CD14-positive monocyte (primary cell): Measurements from ENCODE around the gene C2CD4D. TPM values are rescaled to one million over a fixed set of nuclear protein-coding genes. Genes with fewer than 3 reads are reported as not detected.
A peak's percentile ranks its signal among the peaks of the same experiment; 100 is the strongest.

Source experiments
- DNase-seq, 3 donors: peaks; one replicate each; pipeline ENCODE4 v3.0.0-alpha.2; 2011 to 2022
- H2AFZ ChIP-seq: 2 replicates; pipeline ENCODE4 v1.6.0; 2012; ENCODE audit warnings: mild to moderate bottlenecking, low read depth, low read length, inconsistent platforms; ENCODE audit not compliant: insufficient read depth, poor library complexity, severe bottlenecking
- H3K27ac ChIP-seq, 2 donors: 1 replicate in 1 of 2; 2 replicates in 1 of 2; pipeline ENCODE4 v1.5.1; 2012 to 2013; ENCODE audit warnings: low read length in 2 of 2, control low read depth in 1 of 2, inconsistent platforms in 1 of 2, low read depth in 1 of 2, mild to moderate bottlenecking in 1 of 2
- H3K27me3 ChIP-seq, 2 donors: one replicate each; pipeline versions ENCODE4 v1.6.0 to v1.6.1; 2011 to 2013; ENCODE audit warnings: low read length in 2 of 2; ENCODE audit not compliant: control insufficient read depth in 2 of 2, insufficient read depth in 2 of 2
- H3K36me3 ChIP-seq, 2 donors: replicated peaks in 1 of 2; 1 replicate in 1 of 2; 2 replicates in 1 of 2; pipeline versions ENCODE4 v1.5.1 to v1.6.1; 2012 to 2013; ENCODE audit warnings: low read length in 2 of 2, control low read depth in 1 of 2, inconsistent platforms in 1 of 2, mild to moderate bottlenecking in 1 of 2; ENCODE audit not compliant: insufficient read depth in 2 of 2, control insufficient read depth in 1 of 2
- H3K4me1 ChIP-seq, 2 donors: 1 replicate in 1 of 2; 2 replicates in 1 of 2; pipeline versions ENCODE4 v1.5.1 to v1.6.1; 2012 to 2013; ENCODE audit warnings: low read length in 2 of 2, control low read depth in 1 of 2, inconsistent platforms in 1 of 2, mild to moderate bottlenecking in 1 of 2, moderate library complexity in 1 of 2; ENCODE audit not compliant: insufficient read depth in 2 of 2, control insufficient read depth in 1 of 2
- H3K4me2 ChIP-seq: replicated peaks from 2 replicates; pipeline ENCODE3; 2012; ENCODE audit warnings: low read length, moderate library complexity, mild to moderate bottlenecking; ENCODE audit not compliant: poor library complexity, severe bottlenecking; ENCODE audit errors: extremely low read depth
- H3K4me3 ChIP-seq, 3 experiments: fragments of 200-600 bp in 1 of 3; sonication (generic) in 1 of 3; replicated peaks in 1 of 3; 1 replicate in 2 of 3; 2 replicates in 1 of 3; pipeline ENCODE4 v1.5.1; 2011 to 2013; ENCODE audit warnings: low read length in 3 of 3, mild to moderate bottlenecking in 3 of 3, control low read depth in 2 of 3, low read depth in 2 of 3, inconsistent platforms in 1 of 3, moderate library complexity in 1 of 3
- H3K79me2 ChIP-seq: 2 replicates; pipeline ENCODE4 v1.6.0; 2012; ENCODE audit warnings: mild to moderate bottlenecking, control low read depth, inconsistent platforms, low read length, moderate library complexity; ENCODE audit not compliant: insufficient read depth
- H3K9ac ChIP-seq: 2 replicates; pipeline ENCODE4 v1.6.0; 2017; ENCODE audit warnings: low read length, mild to moderate bottlenecking; ENCODE audit not compliant: insufficient read depth, poor library complexity, severe bottlenecking
- H3K9me3 ChIP-seq, 2 donors: replicated peaks in 1 of 2; 1 replicate in 1 of 2; 2 replicates in 1 of 2; pipeline versions ENCODE4 v1.5.1 to v1.6.1; 2012 to 2013; ENCODE audit warnings: low read length in 2 of 2, control low read depth in 1 of 2; ENCODE audit not compliant: control insufficient read depth in 1 of 2, insufficient read depth in 1 of 2
- H4K20me1 ChIP-seq: 2 replicates; pipeline ENCODE4 v1.6.0; 2012; ENCODE audit warnings: mild to moderate bottlenecking, low read length, control low read depth, moderate library complexity; ENCODE audit not compliant: insufficient read depth
- H3K27ac Mint-ChIP-seq, 7 donors: one replicate each; pipeline ENCODE4 v1.8.0; 2020; ENCODE audit warnings: mild to moderate bottlenecking in 7 of 7, mixed read lengths in 7 of 7, moderate library complexity in 6 of 7, inconsistent platforms in 2 of 7
- H3K27me3 Mint-ChIP-seq, 3 donors: one replicate each; pipeline ENCODE4 v1.8.0; 2021 to 2022; ENCODE audit warnings: low read depth in 3 of 3, mild to moderate bottlenecking in 3 of 3, mixed read lengths in 3 of 3, moderate library complexity in 3 of 3, inconsistent platforms in 1 of 3
- H3K36me3 Mint-ChIP-seq, 2 donors: one replicate each; pipeline ENCODE4 v1.8.0; 2020; ENCODE audit warnings: mixed read lengths in 2 of 2, inconsistent platforms in 1 of 2, mild to moderate bottlenecking in 1 of 2
- H3K4me1 Mint-ChIP-seq: one replicate; pipeline ENCODE4 v1.8.0; 2020; ENCODE audit warnings: mild to moderate bottlenecking, mixed read lengths
- H3K4me3 Mint-ChIP-seq, 2 donors: one replicate each; pipeline ENCODE4 v1.8.0; 2020; ENCODE audit warnings: mild to moderate bottlenecking in 2 of 2, mixed read lengths in 2 of 2, moderate library complexity in 1 of 2
- H3K9me3 Mint-ChIP-seq, 7 donors: one replicate each; pipeline ENCODE4 v1.8.0; 2020 to 2022; ENCODE audit warnings: mixed read lengths in 7 of 7, mild to moderate bottlenecking in 6 of 7, moderate library complexity in 6 of 7, inconsistent platforms in 2 of 7
- WGBS: methylation state at CpG from one replicate; pipeline ENCODE4 v1.1.5; 2013; ENCODE audit warnings: missing lambda C conversion rate; ENCODE audit not compliant: insufficient coverage; 5-methylcytosine and 5-hydroxymethylcytosine counted together
- intact Hi-C, 2 donors: fragments of 100-400 bp; cut with micrococcal nuclease; formaldehyde crosslinking; loops; one replicate each; pipeline versions ENCODE4 v1.15.0 to v1.15.1; 2023
- polyA plus RNA-seq, 3 donors: library from polyadenylated mRNA; depleted of rRNA in 1 of 3; unstranded in 2 of 3; stranded (reverse) in 1 of 3; fragments of 300-500 nt in 2 of 3; fragments of >200 nt in 1 of 3; fragmentation: Illumina TruSeq in 2 of 3; gene quantifications; 1 replicate in 2 of 3; 2 replicates in 1 of 3; pipeline ENCODE4 v1.2.3, GENCODE V29; 2012 to 2021
- TF ChIP-seq, protein P1 (sequence below): fragments of 200-600 bp; IDR thresholded peaks from one replicate; pipeline ENCODE4 v1.8.0; 2022; ENCODE audit warnings: antibody characterized with exemption, mild to moderate bottlenecking

Gene C2CD4D
- polyA plus RNA-seq, 3 donors = not detected

DNA sequence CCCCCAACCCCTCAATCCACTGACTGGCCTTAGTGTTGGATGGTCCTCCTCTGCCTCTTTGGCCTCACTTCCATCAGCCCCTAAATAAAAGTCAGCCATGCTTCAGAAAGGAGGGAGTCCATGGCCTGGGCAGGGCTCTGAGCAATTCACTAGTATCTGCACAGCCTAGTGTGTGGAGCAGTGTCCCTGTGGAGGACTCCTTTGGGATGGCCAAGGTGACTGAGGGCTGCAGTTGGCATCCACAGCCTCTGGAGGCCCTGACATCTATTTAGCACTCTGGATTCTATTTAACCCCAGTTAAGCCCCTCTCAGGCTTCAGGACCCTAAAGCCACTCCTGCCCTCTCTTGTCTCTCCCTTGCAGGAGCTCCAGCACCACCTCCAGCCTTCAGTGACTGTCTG, 10.3 kb upstream of the C2CD4D start:
- Histone ChIP-seq H3K79me2 (no peaks in the 10 kb centered on the region), H3K9me3 (no peaks in the 10 kb centered on the region), H3K27ac (no peak overlapping the region), H3K9ac (no peak overlapping the region), H3K4me2 (no peak overlapping the region), H3K36me3 (no peaks in the 10 kb centered on the region), H3K27me3 (peaks cover 4 to 35% of the 10 kb centered on the region in 2 donors), H2AFZ (no peak overlapping the region), H3K4me3 (no peak overlapping the region), H3K4me1 (no peaks in the 10 kb centered on the region), H4K20me1 (no peaks in the 10 kb centered on the region)
- Mint-ChIP-seq H3K9me3 (no peaks in the 10 kb centered on the region), H3K4me3 (no peak overlapping the region), H3K27me3 (peaks cover 24 to 39% (median 36%) of the 10 kb centered on the region in 3 donors), H3K4me1 (peaks cover 9% of the 10 kb centered on the region), H3K36me3 (no peaks in the 10 kb centered on the region), H3K27ac (no peak overlapping the region)
- TF ChIP-seq, protein P1, sequence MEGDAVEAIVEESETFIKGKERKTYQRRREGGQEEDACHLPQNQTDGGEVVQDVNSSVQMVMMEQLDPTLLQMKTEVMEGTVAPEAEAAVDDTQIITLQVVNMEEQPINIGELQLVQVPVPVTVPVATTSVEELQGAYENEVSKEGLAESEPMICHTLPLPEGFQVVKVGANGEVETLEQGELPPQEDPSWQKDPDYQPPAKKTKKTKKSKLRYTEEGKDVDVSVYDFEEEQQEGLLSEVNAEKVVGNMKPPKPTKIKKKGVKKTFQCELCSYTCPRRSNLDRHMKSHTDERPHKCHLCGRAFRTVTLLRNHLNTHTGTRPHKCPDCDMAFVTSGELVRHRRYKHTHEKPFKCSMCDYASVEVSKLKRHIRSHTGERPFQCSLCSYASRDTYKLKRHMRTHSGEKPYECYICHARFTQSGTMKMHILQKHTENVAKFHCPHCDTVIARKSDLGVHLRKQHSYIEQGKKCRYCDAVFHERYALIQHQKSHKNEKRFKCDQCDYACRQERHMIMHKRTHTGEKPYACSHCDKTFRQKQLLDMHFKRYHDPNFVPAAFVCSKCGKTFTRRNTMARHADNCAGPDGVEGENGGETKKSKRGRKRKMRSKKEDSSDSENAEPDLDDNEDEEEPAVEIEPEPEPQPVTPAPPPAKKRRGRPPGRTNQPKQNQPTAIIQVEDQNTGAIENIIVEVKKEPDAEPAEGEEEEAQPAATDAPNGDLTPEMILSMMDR = no peak
- no peak for DNase-seq
- intact Hi-C loops = no loop called here

DNA sequence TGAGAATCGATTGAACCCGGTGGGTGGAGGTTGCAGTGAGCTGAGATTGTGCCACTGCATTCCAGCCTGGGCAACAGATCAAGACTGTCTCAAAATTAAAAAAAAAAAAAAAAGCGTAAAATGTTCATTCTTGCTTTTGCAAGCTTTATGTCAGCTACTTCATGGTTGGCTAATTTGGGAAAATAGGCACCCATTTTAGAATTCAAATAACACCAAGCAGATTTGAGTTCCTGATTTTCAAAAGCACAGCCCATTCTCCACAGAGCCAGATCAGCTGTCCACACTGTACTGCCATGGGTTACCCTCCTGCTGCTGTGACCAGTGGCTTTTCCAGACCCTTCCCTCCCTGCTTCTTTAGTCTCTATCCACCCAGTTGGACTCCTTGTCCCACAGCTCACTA, 9.5 kb upstream of the C2CD4D start:
- Histone ChIP-seq H3K79me2 (no peaks in the 10 kb centered on the region), H3K27me3 (peaks cover 8 to 43% of the 10 kb centered on the region in 2 donors), H3K9me3 (no peaks in the 10 kb centered on the region), H3K36me3 (no peaks in the 10 kb centered on the region), H2AFZ (no peak overlapping the region), H3K27ac (no peak overlapping the region), H3K4me2 (no peak overlapping the region), H3K4me3 (no peak overlapping the region), H4K20me1 (no peaks in the 10 kb centered on the region), H3K9ac (no peak overlapping the region), H3K4me1 (no peaks in the 10 kb centered on the region)
- no peaks in the 10 kb centered on the region for H3K36me3 Mint-ChIP-seq
- no peak for DNase-seq
- TF ChIP-seq, protein P1 = no peak
- H3K27me3 Mint-ChIP-seq = peaks cover 27 to 44% (median 38%) of the 10 kb centered on the region in 3 donors
- H3K27ac Mint-ChIP-seq = no peak overlapping the region
- H3K4me1 Mint-ChIP-seq = peaks cover 9% of the 10 kb centered on the region
- WGBS = 93% methylated on average over 2 of the region's 3 CpGs
- intact Hi-C loops = no loop called here
- no peaks in the 10 kb centered on the region for H3K9me3 Mint-ChIP-seq
- H3K4me3 Mint-ChIP-seq = peak overlapping the region in 1 of 2 donors; percentile 71
